ENCODE measurements around the gene ALDH1A2.

ALDH1A2 gene

DNA sequence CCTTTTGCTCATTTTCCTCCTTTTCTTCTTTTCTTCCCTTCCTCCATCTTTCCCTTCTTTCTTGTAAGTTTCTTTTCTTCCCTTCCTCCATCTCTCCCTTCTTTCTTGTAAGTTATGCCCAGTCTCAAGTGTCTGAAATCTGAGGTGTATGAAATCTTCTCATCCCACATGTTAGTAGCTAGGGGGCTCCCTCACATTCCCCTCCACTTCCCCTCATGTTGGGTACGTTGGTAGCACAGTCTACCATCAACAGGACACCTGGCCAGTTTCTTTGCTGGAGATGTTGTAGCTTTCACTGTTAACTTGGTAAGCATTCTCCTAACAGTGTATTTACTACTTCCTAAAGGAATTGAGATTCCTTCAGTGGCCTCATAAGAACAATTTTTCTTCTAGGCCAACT lies 133.9 kb downstream of the ALDH1A2 start:
- peaks cover 39% of the 10 kb centered on the region for H3K27me3 ChIP-seq
- H3K27ac ChIP-seq, result no peak overlapping the region
- TF ChIP-seq, protein P1, sequence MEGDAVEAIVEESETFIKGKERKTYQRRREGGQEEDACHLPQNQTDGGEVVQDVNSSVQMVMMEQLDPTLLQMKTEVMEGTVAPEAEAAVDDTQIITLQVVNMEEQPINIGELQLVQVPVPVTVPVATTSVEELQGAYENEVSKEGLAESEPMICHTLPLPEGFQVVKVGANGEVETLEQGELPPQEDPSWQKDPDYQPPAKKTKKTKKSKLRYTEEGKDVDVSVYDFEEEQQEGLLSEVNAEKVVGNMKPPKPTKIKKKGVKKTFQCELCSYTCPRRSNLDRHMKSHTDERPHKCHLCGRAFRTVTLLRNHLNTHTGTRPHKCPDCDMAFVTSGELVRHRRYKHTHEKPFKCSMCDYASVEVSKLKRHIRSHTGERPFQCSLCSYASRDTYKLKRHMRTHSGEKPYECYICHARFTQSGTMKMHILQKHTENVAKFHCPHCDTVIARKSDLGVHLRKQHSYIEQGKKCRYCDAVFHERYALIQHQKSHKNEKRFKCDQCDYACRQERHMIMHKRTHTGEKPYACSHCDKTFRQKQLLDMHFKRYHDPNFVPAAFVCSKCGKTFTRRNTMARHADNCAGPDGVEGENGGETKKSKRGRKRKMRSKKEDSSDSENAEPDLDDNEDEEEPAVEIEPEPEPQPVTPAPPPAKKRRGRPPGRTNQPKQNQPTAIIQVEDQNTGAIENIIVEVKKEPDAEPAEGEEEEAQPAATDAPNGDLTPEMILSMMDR (IDR thresholded peaks at IDR 0.05), result no peak
- no peaks in the 10 kb centered on the region for H3K4me1 ChIP-seq (ENCODE audit: control insufficient read depth in 1 of 2, insufficient read depth in 1 of 2, low read depth in 1 of 2, low read length in 1 of 2)
- H3K9me3 ChIP-seq, result no peaks in the 10 kb centered on the region
- no peak overlapping the region for H3K4me3 ChIP-seq (ENCODE audit: low read depth in 1 of 2, low read length in 1 of 2)
- no peaks in the 10 kb centered on the region for H3K36me3 ChIP-seq

DNA sequence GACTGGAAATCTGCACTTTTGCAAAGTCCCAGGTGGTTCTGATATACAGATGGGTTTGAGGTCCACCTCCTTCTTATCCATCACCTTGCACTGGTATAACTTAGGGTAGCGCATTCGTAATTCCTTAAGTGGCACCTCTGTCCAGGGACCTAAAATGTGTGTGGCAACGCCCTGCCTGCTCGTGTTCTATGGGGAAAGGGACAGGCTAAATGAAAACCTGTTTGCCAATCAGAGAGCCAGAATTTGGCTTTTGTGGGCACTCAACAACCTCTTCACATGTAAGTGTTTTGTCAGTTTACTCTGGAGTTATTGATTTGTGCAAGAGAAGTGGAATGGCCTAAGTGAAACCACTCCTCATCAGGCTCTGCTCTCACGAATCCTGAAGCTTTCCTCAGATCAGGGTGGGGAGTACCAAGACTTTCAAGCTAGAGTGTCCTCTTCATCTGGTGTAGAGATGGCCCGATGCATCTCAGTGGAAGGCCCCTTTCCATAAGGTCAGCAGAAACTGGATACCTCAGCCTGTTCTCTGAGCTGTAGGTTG lies 138.3 kb downstream of the ALDH1A2 start:
- Histone ChIP-seq H3K27ac (no peak overlapping the region), H3K4me1 (ENCODE audit: control insufficient read depth in 1 of 2, insufficient read depth in 1 of 2, low read depth in 1 of 2, low read length in 1 of 2) (no peaks in the 10 kb centered on the region), H3K27me3 (peaks cover 27% of the 10 kb centered on the region), H3K4me3 (ENCODE audit: low read depth in 1 of 2, low read length in 1 of 2) (no peak overlapping the region), H3K36me3 (no peaks in the 10 kb centered on the region), H3K9me3 (no peaks in the 10 kb centered on the region)
- TF ChIP-seq, protein P1 (IDR thresholded peaks at IDR 0.05), result no peak

DNA sequence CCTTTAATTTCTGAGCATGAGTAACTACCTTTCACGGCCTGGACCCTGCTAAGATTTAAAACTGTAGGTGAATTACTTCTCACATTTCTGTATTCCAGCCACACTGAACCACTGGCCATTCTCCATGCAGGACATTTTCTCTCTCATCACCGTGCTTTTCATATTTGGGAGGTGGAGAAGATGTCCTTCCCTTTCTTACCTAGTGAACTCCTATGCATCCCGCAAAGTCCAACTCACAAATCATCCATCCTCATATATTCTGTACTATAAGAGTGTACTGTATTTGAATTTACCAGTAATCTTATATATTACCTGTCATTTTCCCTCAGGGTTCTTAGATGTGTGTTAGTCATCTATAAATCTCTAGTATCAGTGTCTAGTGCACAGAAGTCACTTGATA lies 139.9 kb downstream of the ALDH1A2 start:
- TF ChIP-seq, protein P1 (IDR thresholded peaks at IDR 0.05), result no peak

DNA sequence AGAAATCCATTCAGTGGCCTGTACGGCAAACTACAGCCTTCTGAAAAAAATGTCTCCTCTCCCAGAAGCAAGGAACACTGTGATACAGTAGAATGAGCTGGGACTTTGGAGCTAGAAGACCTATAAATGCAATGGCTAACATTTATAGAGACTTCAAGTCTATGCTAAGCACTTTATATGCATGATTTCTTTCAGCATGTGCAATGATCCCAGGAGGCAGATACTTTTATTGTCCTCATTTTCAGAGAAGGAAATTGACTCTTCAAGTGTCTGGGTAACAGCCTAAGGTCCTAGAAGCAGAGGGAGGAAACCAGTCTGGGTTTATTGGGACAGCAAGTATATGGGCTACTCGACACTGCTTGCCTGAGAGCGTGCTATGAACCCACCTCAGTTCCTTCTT lies 140.9 kb downstream of the ALDH1A2 start:
- TF ChIP-seq, protein P1 (IDR thresholded peaks at IDR 0.05), result no peak
- Histone ChIP-seq H3K27me3 (peaks cover 28% of the 10 kb centered on the region), H3K27ac (no peak overlapping the region), H3K9me3 (no peaks in the 10 kb centered on the region), H3K4me1 (ENCODE audit: control insufficient read depth in 1 of 2, insufficient read depth in 1 of 2, low read depth in 1 of 2, low read length in 1 of 2) (no peaks in the 10 kb centered on the region), H3K4me3 (ENCODE audit: low read depth in 1 of 2, low read length in 1 of 2) (no peak overlapping the region), H3K36me3 (no peaks in the 10 kb centered on the region)

More for the DNA sequence above, 139.9 kb downstream of the ALDH1A2 start:
- no peaks in the 10 kb centered on the region for H3K4me1 ChIP-seq (ENCODE audit: control insufficient read depth in 1 of 2, insufficient read depth in 1 of 2, low read depth in 1 of 2, low read length in 1 of 2)
- H3K36me3 ChIP-seq, result no peaks in the 10 kb centered on the region
- H3K27me3 ChIP-seq, result peaks cover 29% of the 10 kb centered on the region
- no peak overlapping the region for H3K4me3 ChIP-seq (ENCODE audit: low read depth in 1 of 2, low read length in 1 of 2)
- no peak overlapping the region for H3K27ac ChIP-seq
- H3K9me3 ChIP-seq, result no peaks in the 10 kb centered on the region

DNA sequence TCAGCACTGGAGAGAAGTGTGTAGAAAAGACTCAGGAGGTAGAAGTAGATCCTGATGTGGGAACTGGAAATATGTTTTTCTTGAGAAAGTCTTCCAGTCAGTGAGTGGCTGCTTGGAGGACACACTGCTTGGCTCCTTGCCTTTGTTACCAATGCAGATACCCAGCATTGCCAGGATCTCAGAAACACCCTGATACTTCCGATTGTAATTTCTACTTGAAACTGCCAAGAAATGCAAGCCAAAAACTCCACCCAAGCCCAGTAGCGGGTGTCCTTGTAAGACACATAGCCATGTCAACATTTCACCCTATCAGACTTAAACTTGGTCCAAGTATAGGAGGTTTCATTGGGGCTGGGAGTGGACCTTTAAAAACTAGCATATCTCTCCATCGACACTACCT lies 141.8 kb downstream of the ALDH1A2 start:
- Histone ChIP-seq H3K36me3 (no peaks in the 10 kb centered on the region), H3K27ac (no peak overlapping the region), H3K9me3 (no peaks in the 10 kb centered on the region), H3K4me3 (ENCODE audit: low read depth in 1 of 2, low read length in 1 of 2) (no peak overlapping the region), H3K27me3 (peaks cover 32% of the 10 kb centered on the region), H3K4me1 (ENCODE audit: control insufficient read depth in 1 of 2, insufficient read depth in 1 of 2, low read depth in 1 of 2, low read length in 1 of 2) (no peaks in the 10 kb centered on the region)
- TF ChIP-seq, protein P1 (IDR thresholded peaks at IDR 0.05), result no peak

DNA sequence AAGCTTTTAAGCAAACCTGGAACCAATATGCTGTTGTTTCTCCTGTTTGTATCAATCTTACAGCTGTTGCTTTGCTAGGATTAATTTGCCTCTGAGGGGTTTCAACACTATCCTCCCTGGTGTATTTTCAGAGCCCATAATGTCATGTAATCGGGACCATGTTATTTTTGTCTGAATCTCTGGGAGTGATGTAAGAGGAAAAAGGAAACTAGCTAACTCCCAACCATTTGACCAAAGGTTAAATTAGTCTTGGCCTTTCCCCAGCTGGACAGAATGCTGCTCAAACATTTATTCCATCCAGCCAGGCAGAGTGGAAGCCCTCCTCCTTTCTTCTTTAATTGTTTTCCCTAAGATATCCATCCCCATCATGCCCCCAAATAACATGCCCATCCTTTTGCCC lies 142.2 kb downstream of the ALDH1A2 start:
- no peaks in the 10 kb centered on the region for H3K36me3 ChIP-seq
- H3K4me1 ChIP-seq (ENCODE audit: control insufficient read depth in 1 of 2, insufficient read depth in 1 of 2, low read depth in 1 of 2, low read length in 1 of 2), result no peaks in the 10 kb centered on the region
- H3K27me3 ChIP-seq, result peaks cover 32% of the 10 kb centered on the region
- H3K27ac ChIP-seq, result no peak overlapping the region
- TF ChIP-seq, protein P1 (IDR thresholded peaks at IDR 0.05), result no peak
- no peak overlapping the region for H3K4me3 ChIP-seq (ENCODE audit: low read depth in 1 of 2, low read length in 1 of 2)
- H3K9me3 ChIP-seq, result no peaks in the 10 kb centered on the region

Measured in neutrophil (primary cell).